ENCODE measurements around the gene CAPN3.

Gene CAPN3

DNA sequence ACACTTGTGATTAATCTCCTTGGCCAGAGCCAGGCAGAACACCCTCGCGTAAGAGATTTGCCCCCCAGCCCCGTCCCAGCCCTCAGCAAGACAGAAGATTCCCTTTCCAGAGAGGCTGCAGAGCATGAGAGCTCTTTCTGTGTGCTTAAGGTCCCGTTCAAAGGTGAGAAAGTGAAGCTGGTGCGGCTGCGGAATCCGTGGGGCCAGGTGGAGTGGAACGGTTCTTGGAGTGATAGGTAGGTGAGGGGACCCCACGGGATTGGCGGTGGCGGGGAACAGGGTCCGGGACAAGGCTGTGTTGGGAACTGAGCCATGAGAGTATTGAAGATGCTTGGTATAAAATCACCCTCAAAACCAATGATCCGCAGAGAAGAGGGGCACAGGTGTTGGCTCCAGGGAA lies 34.8 kb downstream of the CAPN3 start:
- no peak for DNase-seq (ENCODE audit: low read depth, low spot score)

DNA sequence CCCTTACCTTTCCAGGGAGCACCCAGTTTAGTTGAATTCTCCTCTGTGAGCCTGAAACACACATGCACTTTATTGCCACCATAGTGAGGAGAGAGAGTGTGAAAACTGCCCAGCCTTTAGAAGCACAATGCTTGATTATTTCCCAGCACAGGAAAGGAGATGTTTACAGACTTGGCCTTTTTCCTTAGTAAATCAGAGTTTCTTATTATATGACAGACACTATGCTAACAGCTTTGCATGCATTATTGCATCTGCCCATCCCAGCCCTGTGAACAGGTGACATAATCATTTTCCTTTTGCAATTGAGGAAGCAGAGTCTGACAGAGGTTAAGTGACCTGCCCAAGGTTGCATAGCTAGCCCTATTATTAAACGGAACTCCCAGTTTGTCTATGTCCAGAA lies 36.5 kb downstream of the CAPN3 start:
- DNase-seq (ENCODE audit: low read depth, low spot score) = no peak

DNA sequence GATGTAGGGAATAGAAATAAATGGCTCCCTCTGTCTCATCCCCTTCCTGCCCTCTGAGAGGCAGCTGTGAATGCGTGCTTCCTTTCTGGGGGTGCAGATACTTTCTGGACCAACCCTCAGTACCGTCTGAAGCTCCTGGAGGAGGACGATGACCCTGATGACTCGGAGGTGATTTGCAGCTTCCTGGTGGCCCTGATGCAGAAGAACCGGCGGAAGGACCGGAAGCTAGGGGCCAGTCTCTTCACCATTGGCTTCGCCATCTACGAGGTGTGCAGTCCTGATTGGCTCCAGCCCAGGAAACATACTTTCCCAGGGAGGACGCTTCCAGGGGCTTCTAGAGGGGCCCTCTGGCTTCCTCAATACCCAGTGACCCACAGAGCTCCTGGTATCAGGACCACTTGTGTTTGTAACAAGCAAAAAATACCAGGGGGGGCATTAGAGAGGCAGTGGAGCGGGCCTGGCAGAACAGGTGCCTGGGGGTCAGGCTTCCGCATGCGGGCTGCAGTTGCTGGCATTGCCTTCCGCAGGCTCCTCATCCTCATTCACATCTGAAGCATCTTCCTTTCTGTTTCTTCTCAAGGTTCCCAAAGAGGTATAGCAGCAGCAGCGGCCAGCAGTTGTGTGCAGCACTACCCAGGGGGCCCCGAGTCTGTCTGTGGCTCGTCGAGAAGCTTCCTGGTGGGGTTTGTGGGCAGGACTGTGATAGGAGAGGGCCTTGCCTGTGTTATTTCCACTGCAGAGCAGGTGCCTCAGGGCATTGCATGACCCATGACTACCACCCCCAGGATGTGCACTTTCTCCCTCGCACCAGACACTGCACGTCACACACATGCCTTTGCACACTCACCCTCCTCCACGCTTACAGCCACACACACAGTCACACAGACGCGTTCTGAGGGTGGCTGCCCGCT lies 42.5 kb downstream of the CAPN3 start:
- no peak for DNase-seq (ENCODE audit: low read depth, low spot score)

DNA sequence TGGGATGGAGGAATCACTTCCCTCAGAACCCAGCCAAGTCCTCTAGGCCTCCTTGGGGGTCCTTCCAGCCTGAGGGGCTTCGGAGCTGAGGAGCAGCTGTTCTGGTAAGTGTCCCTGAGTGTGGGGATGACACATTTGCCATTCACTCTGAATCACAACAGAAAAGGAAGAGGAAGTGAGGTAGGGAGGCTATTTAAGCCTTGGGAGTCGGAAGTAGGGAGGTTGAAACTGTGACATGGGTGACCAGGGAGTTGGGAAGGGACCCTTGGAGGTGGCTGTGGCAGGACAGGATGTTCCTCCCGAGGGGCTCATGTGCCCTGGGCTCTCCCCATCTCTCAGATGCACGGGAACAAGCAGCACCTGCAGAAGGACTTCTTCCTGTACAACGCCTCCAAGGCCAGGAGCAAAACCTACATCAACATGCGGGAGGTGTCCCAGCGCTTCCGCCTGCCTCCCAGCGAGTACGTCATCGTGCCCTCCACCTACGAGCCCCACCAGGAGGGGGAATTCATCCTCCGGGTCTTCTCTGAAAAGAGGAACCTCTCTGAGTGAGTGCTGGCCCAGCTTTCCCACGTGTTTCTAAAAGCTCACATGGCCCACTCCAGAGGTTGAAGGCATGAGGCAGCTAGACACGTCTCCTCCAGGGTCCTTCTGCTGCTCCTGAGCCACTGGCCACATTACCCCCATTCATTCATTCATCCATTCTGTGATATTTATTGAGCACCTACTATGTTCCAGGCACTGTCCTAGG lies 43.3 kb downstream of the CAPN3 start:
- DNase-seq (ENCODE audit: low read depth, low spot score) = no peak

DNA sequence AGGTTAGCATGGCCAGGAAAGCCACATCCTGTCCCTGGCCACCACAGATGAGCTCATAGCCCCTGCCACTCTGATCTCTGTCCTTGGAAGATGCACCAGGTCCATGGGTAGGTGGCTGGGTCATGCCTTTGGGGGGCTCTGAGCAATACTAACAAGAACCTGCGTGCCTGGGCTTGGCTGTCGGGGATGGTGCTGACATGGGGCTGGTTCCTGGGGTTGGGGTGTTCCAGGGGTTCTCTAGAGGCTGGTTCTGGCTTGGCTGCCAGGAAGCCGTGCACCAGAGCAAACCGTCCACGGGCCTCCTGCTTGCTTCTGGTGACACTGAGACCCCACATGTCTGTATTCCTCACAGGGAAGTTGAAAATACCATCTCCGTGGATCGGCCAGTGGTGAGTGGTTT lies 44.1 kb downstream of the CAPN3 start:
- DNase-seq (ENCODE audit: low read depth, low spot score) = no peak

DNA sequence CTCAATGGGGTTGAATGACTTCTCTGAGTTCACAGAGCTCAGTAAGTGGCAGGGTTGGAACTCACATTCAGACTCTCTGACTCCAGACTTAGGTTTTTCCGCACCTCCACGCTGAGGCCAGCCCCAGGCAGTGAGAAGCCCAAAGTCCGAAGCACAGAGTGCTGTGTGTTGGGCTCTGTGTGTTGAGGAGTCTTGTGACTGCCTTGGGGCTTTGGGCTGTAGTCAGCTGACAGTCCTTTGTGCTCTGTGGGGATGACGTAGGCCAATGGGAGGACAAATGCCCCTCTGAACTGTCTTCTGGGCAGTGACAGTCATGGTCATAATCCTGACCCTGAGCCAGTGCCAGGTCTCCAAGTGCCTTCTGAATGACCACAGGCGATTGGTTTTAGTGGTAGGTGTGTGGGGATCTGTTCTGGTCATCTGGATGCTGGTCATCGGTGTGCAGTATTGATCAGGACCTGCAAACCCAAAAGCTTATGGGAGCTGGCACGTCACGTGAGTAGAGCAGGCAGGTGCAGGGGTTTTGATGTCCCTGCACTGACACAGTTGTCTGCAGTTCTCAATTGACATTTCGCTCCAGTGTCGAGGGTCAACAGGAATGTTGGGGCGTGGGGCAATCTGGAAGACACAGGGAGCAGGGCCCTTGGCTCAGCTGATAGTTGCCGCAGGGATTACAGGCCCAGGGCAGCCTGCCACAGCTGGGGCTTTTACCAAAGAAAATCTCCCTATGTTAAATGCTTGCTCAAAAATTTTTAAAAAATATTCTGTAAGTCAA lies 45.3 kb downstream of the CAPN3 start:
- no peak for DNase-seq (ENCODE audit: low read depth, low spot score)

DNA sequence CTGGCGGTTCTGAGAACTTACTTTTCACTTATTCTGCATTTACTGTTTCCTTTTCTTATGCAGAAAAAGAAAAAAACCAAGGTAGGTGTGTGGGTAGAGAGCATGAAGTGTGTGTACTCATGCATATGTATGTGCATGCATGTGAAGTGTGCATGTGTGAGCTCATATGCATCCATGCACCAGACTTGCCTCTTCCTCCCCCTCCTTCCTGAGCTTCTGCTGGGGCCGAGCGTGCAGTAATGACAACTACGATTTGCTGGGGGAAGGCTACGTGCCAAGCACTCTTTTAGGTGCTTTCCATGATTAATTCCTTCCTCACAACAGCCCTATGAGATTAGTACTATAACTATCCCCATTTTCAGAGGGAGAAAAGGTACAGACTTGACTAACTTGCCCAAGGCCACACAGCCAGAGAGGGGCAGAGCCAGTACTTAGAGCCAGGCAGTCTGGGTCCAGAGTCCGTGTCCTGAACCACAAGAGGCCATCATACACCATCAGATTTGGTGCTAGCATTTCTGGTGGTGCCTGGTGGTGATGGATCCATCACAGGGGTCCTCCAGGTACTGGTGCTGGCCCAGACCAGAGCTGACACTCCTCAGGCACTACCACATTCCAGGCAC lies 46.7 kb downstream of the CAPN3 start:
- no peak for DNase-seq (ENCODE audit: low read depth, low spot score)

DNA sequence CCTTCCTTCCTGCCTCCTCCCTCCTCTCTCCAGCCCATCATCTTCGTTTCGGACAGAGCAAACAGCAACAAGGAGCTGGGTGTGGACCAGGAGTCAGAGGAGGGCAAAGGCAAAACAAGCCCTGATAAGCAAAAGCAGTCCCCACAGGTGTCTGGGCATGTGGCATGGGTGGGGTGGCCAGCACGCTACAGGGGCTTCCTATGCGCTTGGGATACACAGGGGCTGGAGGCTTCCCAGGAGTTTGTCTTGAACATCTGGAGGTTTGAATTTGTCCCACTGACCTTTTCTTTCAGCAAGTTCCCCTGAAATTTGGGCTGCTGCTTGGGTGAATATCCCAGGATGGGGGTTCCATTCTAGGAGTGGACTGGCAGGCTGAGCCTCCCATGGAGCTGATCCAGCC lies 48.9 kb downstream of the CAPN3 start:
- DNase-seq (ENCODE audit: low read depth, low spot score) = no peak

DNA sequence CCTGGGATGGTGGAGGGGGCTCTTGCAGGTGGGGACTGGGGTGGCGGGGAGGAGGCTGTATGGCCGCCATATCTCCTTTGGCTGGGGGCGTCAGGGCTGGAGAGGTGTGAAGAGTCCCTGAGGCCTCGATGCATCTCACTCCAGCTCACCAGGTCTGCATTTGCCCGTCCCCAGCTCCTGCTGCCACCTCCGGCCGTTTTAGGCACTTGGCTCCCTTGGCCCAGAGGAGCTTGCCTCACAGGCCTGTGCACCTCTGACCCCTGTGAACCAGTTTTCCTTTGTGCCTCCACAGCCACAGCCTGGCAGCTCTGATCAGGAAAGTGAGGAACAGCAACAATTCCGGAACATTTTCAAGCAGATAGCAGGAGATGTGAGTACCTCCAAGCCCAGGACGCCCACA lies 49.7 kb downstream of the CAPN3 start:
- no peak for DNase-seq (ENCODE audit: low read depth, low spot score)

DNA sequence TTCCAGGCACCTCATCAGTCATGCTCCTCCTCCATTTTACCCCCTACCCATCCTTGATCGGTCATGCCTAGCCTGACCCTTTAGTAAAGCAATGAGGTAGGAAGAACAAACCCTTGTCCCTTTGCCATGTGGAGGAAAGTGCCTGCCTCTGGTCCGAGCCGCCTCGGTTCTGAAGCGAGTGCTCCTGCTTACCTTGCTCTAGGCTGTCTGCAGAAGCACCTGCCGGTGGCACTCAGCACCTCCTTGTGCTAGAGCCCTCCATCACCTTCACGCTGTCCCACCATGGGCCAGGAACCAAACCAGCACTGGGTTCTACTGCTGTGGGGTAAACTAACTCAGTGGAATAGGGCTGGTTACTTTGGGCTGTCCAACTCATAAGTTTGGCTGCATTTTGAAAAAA lies 52.6 kb downstream of the CAPN3 start:
- DNase-seq (ENCODE audit: low read depth, low spot score) = no peak

DNA sequence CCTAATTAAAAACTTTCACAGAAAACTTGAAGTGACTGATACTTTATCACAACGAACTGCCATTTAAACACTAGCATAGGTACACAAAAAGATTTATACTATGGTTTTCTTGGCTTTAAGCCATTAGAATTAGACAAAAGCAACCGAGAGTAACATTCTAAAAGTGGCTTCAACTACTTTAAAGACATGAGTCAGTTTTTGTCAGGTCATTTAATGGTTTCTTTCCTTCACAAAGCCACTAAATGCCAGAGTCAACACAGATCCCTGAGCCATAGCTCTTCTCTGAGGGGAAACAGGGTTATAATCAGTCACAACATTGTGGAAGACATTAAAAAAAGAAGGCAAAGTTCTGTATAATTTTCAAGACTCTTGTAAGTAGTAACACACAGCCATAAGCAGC lies 54.6 kb downstream of the CAPN3 start:
- DNase-seq (ENCODE audit: low read depth, low spot score) = no peak

DNA sequence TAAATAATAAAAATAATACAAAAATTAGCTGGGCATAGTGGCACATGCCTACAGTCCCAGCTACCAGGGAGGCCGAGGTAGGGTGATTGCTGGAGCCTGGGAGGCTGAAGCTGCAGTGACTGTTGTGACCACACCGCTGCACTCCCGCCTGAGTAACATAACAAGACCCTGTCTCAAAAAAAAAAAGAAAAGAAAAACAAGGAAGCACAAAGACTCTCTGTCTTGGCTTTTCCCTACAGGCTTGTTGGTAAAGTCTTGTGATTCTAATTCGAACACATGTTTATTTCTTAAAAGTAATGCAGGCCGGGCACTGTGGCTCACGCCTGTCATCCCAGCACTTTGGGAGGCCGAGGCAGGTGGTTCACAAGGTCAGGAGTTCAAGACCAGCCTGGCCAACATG lies 60.1 kb downstream of the CAPN3 start:
- DNase-seq (ENCODE audit: low read depth, low spot score) = no peak

DNA sequence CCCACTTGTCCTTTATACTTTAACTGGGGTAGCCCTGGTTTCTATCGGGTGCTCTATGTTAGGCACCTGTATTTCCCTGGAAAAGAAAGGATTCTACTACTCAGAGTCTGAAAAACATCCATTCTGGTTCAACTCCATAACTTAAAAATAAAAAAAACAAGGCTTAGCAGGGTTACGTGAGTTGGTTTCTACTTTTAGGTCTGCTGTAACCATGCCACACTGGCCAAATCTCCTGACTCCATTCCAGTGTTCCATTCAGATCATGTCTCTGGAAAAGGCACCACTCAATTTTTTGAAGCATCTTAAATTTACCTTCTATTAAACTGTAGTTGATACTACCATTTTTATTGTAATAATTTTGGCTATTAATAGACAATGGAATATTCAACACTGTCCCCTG lies 62.1 kb downstream of the CAPN3 start:
- no peak for DNase-seq (ENCODE audit: low read depth, low spot score)

DNA sequence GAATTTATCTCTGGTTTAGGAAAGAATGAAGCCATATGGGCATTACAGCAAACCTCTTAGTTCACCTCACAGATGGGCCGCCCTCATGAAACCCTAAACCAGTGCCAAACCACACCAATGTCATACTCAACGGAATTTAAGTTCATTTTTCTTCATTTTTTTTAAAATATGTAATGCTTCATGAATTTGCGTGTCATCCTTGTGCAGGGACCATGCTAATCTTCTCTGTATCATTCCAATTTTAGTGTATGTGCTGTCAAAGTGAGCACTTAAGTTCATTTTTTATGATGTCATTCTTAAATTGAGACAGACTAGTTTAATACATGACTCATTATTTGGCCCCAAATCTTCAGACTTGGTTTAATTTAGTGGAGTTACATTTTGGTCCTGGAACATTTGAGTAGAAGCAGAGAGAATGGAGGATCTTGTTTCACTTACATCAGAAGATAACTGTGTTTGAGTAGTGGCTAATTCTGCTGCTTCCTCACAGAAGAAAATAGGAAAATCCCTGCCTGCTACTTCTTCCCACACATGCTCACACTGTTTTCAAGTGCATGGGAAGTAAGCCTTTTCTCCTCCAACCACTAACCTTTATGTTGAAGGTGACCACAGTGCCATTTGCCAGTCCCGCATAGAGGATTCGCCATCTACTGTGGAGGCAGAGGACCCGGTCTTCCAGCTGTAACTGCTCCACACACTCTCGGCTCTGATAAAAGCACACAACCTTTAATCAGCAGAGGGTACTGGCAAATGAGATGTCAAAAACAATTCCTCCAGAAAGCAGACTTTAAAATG lies 68.3 kb downstream of the CAPN3 start:
- DNase-seq (ENCODE audit: low read depth, low spot score) = no peak

DNA sequence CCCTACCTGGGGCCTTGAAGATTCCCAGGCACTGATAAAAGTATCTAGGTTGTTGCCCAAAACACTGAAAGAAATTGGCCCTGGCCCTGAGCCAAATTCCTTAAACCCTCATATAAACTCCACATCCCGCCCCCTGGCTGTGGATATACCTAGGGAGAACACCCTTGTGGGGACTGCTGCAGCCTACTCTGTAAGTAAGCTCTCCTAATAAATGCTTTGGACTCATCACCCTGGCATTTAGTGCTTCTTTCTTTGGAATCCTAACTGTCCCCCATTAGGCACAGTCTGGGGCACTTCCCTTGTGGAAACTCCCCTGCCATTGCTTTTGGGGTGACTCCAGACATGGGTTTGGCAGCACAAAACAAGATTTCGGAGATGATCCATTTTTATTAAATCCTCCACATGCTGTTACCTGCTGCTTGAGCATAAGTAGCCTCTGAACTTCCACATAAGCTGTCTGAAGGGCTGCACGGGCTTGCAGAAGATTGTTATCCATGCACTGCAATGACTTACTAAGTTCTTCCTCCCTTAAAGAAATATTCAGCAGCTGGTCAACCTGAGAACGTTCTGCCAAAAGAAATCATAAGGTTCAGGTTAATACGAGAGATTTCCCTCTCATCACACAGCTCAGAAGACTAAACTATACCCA lies 85.2 kb downstream of the CAPN3 start:
- no peak for DNase-seq (ENCODE audit: low read depth, low spot score)

DNA sequence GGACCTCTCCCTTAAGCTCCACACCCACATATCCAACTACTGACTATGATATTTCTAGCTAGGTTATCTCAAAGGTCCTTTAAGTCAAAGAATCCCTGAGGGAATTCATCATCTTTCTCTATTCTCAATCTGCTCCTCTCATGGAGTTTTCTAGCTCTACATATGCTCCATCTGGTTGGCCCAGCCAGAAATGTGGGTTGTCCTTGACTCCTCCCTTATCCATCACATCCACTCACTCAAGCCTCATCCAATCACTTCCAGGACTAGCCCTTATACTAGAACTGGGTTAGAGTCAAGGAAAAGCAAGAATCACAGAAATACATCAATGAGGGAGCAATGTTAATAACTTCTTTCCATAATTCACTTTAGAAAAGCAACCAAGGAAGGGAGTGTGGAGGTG lies 86.2 kb downstream of the CAPN3 start:
- DNase-seq (ENCODE audit: low read depth, low spot score) = no peak

DNA sequence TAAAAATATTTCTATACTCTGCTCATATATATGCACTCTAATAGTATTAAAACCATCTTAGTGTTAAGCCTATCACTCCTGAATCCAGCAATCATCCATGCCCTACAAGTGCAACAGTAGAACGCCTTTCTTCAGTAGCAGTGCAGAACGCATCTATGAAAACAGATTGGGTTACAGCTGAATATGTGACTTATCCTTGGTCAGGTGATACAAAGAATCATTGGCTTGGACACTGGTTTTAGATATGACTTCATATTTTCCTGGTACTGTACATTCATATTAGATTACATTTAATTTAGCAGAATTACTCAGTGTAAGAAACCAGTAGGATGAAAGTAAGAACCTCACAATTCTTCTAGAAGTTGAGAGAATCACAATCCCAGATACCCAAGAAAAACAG lies 88.3 kb downstream of the CAPN3 start:
- DNase-seq (ENCODE audit: low read depth, low spot score) = no peak

DNA sequence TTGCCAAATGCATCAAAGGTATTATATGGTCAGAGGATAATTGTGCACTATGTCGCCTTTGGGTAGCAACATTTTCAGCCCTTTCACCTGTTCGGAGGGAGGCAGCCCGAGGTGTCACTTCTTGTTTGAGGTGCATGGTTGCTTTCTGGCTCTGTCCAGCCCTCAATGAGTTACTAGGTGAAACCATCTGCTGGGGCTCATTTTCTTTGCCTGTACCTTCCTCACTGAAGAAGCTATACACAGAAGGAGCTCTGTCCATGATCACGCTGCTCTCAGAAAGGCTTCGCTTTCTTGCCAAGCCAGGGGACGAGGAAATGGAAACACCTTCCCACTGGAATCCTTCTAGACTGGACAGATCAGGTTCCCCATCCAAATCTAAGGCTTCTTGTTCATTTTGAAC lies 89.0 kb downstream of the CAPN3 start:
- DNase-seq (ENCODE audit: low read depth, low spot score) = no peak

DNA sequence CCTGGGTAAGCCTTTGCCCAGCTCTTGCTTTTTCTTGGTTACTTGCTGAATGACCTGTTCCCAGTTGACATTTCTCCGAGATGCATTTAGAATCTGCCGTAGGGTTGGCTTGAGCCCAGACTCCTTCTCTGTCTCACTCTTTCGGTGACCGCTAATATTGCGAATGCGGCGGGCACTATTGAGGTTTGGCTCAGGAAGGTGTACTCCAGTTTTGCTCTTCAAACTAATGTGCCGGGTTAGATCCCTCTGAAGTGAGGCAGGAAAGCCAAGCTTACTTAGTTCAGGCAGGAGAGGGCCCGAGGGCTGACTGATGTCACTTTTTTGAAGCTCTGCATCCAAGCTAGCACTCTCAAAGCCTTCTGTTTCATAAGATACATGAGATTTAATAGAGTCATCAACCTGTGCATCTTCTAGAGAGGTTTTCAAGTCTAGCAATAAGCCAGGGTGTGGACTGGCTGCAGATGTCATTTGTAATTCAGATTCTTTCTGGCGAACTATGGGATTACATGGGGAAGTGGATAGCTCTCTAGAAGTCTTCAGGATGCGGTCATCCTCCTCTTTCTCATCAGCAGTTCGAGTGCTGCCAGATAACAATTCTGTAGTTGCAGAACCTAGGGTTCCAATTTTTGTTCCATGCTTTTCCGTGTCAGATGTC lies 90.6 kb downstream of the CAPN3 start:
- no peak for DNase-seq (ENCODE audit: low read depth, low spot score)

DNA sequence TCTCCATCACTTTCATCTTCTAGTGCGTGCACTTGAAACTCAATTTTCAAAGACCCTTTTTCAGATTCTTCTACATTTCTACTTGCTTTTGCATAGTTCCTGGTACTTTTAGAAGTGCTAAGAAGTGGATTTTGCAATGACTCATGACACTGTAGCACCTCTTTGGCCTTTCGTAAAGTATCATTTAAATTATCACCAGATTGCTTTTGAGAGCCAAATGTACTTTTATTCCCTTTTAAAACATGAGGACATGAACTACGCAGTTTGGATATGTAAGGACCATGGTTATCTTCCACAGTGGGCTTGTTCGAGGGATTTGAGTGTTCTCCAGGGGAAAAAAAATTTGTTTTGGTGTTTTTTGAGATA lies 91.1 kb downstream of the CAPN3 start:
- no peak for DNase-seq (ENCODE audit: low read depth, low spot score)
